Measurements from ENCODE around the gene BAHD1.

Gene BAHD1

DNA sequence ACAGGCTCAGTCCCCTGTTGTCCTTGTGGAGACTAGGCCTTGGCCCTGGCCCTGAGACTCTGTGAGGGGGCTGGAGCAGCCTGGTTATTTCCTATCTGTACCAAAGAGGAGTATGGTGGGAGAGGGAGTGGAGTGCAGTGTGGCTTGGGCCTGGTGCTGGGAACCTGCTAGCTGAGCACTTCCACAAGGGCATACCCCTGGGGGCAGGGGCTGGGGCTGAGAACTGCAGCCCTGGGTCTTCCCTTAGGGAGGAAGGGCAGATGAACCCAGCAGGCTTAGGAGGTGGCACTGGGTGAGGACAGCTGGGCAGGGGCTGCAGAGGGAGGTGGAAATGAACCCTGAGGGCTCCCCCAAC is 26.5 kb downstream of the BAHD1 start:
- DNase-seq (ENCODE audit: low read depth), result no peak

DNA sequence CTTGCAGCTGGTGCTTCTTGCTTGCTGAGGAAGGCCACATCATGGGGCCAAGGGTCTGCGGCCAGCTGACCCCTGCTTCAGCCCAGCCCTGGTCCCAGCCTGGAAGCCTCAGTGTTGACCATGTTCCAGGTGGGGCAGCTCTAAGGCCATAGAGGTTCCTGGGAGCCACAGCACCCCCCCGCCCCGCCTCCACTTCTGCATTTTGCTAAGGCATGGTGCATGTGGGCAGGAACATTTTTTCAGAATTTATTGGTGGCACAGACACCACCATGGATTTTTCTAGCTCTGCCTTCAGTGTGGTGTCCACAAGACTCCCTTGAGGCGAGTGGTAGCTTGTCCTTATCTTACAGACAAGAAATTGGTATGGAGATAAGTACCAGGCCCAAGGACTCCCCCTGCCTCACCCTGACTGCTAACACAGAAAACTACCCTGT is 28.2 kb downstream of the BAHD1 start:
- DNase-seq (ENCODE audit: low read depth), result no peak

DNA sequence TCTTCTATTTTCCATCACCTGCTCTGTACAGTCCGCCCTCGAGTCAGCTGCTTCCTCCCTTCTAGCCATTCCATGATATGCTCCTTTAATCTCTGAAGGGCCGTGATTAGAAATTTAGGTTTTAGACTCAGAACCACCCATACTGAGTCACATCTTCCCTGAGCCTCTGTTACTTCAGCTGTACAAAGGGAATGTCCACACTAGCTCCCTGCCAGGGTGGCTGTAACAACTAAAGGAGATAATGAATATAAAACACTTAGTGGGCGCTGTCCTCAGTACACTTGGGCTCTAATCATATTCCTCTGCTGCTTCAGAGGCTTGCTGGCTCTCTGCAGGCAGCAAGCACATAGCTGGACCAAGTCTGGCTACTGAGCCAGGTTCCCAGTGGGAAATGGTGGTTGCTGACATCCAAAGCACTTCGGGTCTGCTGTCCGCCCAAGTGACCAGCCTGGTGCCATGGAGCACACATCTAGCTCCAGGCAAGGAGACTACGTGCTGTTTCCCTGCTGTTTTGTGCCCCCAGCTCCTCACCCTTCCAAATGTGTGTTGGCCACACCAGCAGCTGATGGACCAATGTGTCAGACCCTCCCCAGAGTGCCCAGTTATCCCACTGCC is 29.1 kb downstream of the BAHD1 start:
- no peak for DNase-seq (ENCODE audit: low read depth)

DNA sequence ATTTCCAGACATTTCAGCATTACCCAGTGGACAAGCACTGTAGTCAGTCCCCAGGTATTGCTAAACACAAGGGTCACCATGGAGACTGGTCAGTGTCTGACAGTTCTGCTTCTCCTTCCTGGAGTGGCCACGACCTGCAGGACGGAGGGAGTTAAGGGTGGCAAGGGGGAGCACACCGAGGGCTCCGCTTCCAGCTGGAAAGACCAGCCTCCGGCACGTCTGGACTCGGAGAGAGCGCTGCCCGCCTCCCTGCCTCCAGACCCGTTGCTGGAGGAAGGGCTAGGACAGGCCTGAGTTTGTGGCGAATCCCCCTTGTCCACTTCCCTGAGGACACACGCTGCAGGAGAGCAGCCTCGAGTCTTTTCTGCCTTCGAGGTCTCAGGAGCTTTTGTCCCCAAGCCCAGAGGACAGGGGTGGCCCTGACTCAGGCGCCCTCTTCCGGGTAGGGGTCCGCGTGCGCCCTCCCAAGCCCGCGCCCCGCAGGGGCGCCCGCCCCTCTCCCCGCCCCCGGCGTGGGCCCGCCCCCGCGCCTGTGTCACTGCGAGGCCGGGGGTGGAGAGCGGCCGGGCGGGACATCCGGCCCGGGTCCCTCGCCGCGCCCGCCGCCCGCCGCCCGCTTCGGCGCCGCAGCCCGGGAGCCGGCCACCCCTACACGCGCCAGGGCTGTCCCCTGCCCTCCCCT is 29.8 kb downstream of the BAHD1 start, which contains the start of gene CHST14:
Gene CHST14, plus strand, starts transcription at position 562 of the 682 bp plus-strand sequence. CDS start 230 bp downstream, outside the sequence.
- DNase-seq (ENCODE audit: low read depth), result no peak

DNA sequence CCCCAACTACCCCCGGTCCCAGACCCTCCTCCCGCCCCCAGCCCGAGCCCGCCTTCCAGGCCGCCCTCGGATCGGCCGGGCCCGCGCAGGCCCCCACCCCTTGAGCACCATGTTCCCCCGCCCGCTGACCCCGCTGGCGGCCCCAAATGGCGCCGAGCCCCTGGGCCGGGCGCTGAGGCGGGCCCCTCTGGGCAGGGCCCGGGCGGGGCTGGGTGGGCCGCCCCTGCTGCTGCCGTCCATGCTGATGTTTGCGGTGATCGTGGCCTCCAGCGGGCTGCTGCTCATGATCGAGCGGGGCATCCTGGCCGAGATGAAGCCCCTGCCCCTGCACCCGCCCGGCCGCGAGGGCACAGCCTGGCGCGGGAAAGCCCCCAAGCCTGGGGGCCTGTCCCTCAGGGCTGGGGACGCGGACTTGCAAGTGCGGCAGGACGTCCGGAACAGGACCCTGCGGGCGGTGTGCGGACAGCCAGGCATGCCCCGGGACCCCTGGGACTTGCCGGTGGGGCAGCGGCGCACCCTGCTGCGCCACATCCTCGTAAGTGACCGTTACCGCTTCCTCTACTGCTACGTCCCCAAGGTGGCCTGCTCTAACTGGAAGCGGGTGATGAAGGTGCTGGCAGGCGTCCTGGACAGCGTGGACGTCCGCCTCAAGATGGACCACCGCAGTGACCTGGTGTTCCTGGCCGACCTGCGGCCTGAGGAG is 30.5 kb downstream of the BAHD1 start:
- no peak for DNase-seq (ENCODE audit: low read depth)

DNA sequence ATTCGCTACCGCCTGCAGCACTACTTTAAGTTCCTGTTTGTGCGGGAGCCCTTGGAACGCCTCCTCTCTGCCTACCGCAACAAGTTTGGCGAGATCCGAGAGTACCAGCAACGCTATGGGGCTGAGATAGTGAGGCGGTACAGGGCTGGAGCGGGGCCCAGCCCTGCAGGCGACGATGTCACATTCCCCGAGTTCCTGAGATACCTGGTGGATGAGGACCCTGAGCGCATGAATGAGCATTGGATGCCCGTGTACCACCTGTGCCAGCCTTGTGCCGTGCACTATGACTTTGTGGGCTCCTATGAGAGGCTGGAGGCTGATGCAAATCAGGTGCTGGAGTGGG is 31.0 kb downstream of the BAHD1 start:
- no peak for DNase-seq (ENCODE audit: low read depth)

DNA sequence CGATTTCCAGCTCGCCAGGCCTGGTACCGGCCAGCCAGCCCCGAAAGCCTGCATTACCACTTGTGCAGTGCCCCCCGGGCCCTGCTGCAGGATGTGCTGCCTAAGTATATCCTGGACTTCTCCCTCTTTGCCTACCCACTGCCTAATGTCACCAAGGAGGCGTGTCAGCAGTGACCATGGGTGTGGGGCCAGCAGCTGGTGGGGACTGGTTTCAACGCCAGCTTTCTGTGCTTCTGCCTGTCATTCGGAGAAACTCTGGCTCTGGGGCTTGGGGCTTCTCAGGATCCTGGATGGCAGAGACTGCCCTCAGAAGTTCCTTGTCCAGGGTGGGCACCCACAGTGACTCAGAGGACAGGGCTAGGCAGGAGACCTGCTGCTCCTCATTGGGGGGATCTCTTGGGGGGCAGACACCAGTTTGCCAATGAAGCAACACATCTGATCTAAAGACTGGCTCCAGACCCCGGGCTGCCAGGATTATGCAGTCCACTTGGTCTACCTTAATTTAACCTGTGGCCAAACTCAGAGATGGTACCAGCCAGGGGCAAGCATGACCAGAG is 31.5 kb downstream of the BAHD1 start:
- no peak for DNase-seq (ENCODE audit: low read depth)

DNA sequence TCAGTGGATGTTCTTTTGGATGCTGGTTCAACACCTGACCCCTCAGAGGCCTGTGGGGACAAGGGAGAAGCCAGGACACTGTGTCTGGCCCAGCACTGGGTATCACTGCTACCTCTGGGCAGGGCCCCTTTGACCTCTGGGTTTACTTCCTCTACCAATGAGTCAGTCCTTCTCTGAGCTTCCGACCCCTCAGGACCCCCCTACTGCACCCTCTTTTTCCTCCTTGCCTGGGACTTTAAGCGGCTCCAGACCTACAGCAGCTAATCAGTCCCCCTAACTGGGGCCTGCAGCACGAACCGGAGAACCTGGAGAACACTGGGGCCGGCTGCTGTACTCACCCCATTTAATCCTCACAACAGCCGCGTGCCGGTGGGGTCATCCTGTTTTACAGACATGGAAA is 33.8 kb downstream of the BAHD1 start:
- DNase-seq (ENCODE audit: low read depth), result no peak

DNA sequence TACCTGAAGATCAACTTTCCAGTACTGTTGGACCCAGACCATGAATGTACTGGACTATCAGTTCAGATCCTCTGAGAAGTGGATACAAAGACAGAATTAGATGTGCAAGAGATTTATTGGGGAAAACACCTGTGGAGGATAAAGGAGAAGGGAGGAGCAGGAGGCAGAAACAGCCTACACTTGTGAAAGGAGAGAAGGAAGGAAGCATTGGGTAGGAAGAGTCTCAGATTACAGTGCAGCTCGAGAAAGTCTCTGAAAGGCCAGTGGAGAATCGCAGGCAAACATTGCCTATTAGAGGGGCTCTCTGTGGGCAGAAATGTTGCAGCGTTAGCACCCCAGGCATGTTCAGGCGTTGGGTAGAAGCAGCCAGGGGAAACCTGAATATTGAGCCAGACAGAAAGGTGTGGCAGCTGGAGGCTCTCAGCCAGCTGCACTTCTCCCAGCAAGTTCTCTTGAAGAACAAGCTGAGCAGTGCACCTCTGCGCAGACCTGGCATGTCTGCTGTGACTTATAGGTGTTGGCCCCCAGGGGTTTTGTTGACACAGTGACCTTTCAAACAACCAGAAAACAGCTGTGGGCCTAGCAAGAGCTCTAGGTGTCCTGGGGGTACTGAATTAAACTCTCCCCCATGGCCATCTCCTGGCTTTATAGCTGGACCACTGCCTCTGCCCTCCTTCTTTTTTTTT is 37.0 kb downstream of the BAHD1 start:
- no peak for DNase-seq (ENCODE audit: low read depth)

DNA sequence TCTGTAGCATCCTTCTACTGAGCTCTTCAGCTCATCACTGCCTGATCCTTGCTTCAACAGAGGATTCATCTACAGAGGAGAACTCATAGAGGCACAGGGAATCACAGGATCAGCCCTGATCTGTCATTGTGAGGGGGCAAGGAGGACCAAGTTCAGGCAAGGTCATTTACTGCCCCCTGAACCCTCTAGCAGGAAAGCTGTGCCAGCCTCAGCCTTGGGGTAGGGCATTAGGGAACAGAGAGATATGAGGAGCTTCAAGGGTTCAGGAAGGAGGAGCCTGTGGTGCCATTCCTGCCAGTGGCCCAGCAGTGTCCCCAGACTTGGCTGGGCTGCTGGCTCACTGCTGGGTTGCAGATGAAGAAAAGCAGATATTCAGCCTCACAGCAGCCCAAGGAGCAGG is 38.3 kb downstream of the BAHD1 start:
- no peak for DNase-seq (ENCODE audit: low read depth)

DNA sequence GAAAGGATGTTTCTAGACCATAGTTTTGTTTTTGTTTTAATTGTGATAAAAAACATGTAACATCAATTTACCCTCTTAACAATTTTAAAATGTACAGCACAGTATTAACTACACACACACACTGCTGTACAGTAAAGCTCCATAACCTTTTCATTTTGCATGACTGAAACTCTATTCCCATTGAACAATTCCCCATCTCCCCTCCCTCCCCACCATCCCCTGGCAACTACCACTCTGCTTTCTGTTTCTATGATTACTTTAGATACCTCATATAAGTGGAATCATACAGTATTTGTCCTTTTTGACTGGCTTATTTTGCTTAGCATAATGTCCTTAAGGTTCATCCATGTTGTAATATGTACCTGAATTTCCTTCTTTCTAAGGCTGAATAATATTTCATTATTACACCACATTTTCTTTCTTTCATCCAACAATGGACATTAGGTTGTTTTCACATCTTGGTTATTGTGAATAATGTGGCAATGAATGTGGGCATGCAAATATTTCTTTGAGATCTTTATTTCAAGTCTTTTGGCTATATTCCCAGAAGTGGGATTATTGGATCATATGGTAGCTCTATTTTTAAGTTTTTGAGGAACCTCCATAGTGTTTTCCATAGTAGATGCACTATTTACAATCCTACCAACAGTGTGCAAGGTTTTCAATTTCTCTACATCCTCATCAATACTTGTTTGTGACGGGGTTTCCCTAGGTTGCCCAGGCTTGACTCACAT is 40.8 kb downstream of the BAHD1 start:
- no peak for DNase-seq (ENCODE audit: low read depth)

DNA sequence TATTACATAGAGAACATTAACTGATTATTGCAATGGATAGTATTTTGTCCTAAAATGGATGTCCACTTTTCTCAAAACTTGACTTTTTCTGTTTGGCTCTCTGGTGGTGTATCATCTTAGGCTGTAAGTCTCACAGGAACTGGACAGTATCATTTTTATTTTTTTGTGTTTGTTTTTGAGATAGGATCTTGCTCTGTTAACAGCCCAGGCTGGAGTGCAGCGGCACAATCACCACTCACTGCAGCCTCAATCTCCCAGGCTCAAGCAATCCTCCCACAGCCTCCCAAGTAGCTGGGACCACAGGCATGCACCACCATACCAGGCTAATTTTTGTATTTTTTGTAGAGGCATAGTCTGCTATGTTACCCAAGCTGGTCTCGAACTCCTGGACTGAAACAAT is 43.2 kb downstream of the BAHD1 start:
- DNase-seq (ENCODE audit: low read depth), result no peak

DNA sequence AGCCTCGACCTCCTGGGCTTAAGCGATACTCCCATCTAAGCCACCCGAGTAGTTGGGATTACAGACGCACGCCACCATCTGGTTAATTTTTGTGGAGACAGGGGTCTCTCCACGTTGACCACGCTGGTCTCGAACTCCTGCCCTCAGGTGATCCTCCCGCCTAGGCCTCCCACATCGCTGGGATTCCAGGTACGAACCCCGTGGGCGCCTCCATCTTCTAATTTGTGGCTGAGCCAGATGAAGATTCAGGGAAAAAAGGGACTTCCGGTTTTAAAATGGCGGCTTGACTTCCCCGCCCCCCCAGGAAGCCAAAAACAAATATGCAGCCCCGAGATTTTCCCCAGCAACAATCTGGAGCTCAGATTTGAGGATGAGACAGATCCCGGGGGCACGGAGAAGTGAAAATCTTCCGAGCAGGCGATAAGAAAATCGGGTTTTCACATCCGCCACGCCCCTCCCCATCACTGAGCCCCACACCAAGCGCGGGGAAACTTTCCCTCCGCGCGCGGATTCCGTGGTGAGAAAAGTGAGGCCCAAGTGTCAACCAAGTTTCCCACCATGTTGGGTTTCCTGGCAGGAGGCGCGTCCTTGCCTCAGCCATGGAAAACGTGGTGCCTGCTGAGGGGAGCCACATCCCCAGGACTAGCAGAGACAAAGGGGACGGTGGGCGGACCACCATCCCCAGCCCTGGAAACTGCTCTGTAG is 45.5 kb downstream of the BAHD1 start:
- no peak for DNase-seq (ENCODE audit: low read depth)

DNA sequence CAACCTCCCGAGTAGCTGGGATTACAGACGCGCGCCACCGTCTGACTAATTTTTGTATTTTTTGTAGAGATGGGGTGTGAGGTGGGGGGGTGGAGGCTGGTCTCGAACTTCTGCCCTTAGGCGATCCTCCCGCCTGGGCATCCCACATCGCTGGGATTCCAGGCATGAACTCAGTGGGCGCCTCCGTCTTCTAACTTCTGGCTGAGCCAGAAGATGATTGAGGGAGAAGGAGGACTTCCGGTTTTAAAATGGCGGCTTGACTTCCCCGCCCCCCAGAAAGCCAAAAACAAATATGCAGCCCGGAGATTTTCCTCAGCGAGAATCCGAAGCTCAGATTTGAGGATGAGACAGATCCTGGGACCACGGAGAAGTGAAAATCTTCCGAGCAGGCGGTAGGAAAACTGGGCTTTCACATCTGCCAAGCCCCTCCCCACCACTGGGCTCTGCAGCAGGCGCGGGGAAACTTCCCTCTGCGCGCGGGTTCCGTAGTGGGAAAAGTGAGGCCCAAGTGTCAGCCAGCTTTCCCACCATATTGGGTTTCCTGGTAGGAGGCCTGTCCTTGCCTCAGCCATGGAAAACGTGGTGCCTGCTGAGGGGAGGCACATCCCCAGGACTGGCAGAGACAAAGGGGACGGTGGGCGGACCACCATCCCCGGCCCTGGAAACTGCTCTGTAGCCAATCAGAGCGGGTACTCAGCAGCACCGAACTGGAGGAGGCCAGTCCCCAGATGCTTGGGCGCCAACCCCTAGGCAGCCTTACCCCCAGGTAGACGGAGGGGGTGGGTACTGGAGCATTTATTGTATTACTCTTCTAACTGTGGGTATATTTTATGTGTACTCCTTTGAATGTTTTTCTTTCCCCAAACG is 47.3 kb downstream of the BAHD1 start:
- no peak for DNase-seq (ENCODE audit: low read depth)

DNA sequence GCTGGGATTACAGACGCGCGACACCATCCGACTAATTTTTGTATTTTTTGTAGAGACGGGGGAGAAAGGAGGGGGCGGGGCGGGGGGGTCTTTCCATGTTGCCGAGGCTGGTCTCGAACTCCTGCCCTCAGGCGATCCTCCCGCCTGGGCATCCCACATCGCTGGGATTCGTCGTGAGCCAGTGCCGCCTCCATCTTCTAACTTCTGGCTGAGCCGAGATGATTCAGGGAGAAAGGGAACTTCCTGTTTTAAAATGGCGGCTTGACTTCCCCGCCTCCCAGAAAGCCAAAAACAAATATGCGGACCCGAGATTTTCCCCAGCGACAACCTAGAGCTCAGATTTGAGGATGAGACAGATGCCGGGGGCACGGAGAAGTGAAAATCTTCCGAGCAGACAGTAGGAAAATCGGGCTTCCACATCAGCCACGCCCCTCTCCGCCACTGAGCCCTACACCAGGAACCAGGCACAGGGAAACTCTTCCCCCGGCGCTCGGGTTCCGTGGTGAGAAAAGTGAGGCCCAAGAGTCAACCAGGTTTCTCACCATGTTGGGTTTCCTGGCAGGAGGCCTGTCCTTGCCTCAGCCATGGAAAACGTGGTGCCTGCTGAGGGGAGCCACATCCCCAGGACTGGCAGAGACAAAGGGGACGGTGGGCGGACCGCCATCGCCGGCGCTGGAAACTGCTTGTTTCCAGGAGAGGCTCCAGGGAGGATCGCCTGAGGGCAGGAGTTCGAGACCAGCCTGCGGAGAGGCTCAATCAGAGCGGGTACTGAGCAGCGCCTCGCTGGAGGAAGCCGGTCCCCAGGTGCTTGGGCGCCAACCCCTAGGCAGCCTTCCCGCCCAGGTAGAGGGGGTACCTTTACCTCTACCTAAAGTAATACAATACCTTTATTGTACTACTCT is 48.8 kb downstream of the BAHD1 start:
- no peak for DNase-seq (ENCODE audit: low read depth)

DNA sequence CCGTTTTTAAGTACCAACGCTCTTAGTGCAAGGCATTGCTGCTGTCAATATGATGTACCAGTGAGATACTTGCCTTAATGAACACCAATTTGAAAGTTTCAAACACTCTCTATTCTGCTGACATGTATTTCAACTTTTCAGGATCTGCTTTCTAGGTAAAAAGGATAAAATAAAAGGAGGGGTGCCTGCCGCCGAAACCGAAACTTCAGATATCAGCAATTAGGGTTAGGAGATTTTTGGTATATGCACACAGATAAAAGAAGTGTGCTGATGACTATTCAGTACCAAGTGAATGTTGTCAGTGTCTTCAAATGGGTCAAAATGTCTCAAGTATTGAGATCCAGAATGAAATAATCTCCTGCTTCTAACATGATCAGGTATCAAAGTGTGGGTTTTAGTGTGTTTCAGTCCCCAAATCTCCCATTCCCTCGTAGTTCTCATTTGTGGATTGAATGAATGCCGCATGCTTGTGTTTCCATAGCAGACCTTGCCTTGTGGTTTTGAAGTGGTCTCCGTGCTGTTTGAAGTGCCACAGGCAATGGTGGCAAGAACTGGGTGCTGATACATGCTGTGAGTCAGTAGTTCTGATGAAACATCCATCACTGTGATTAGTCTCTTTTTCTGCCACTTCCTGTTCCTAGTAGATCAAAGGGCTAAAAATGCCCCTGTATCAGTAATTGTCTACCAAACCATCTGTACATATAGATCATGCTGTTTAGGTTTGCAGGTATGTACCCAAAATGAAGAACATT is 52.5 kb downstream of the BAHD1 start:
- no peak for DNase-seq (ENCODE audit: low read depth)

DNA sequence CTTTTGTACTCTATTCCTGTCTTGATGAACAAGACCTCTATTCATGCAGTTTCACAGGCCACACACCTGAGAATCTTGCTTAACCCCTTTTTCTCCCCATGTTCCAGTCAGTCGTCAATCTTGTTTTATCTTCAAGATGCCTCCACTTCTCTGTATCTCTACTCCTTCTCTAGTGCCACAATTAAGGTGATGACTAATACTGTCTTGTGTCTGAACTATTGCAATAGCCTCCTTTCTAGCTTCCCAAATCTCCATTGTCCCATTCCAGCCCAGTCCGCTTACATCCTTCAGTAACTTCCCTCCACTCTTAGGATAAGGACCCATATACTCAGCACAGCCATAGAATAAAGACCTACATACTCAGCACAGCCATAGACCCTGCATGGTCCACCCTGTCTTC is 54.8 kb downstream of the BAHD1 start:
- DNase-seq (ENCODE audit: low read depth), result no peak

DNA sequence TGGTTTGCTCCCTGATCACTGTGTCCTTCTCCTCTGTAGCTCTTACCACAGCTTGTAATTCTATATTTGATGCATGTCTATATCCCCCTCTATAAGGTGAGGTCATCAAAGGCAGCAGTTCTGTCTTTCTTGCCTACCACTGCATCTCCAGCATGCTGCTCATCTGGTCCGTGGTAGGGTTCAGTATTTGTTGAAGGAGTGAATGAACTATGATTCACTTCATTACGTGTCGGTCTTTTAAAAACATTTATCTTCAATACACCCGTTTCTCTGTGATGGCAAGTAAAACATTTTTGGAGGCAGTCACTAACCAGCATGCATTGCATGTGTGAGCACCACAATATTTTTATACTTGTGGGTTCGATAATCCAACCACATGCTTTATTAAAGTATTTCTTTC is 57.7 kb downstream of the BAHD1 start:
- DNase-seq (ENCODE audit: low read depth), result no peak

DNA sequence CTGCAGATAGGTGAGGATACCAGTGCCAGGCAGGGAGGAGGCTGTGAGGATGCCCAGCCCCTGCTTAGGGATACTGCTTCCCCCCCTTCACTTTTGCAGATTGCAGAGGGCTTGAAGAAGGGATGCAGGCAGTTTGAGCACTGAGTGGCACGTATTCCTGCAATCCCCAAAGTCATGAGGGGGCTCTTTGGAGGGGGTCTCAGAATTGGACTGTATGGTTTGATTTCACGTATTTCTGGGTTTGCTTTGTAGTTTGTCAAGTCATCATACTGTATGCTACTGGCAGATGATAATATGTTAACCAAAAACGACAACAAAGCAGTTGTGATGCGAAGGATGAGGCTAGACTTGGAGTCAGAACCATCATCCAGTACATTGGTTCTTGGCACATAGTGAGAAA is 58.1 kb downstream of the BAHD1 start:
- no peak for DNase-seq (ENCODE audit: low read depth)

Measured in GM04503 (cell line).